ENCODE data around the gene TFPI.
"Not testable (repeated sequence)": the region's sequence is repeated elsewhere in the genome, so short reads cannot be mapped to it uniquely, and the experiment has no call there.

Gene TFPI

DNA sequence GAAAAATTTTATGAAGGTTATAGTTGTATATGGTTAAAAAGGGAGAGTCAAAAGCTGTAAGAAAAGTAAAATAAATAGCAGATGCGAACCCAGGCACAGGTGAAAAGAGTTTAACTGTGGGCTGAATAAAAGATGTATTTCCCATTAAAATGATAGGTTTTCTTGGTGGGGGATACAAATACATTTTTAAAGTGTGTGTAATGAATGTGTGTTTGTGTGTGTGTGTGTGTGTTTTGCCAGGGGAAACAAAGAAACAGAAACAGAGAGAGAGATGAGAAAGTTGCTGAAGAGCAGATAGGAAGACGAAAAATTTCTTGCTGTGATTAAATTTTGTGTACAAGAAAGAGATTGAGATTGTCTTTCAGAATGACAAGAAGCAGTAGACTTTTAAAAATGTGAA, 12.1 kb downstream of the TFPI start:
- CTCF ChIA-PET: no interaction called here
- POLR2A ChIA-PET: no interaction called here
- TF ChIP-seq, protein P1, sequence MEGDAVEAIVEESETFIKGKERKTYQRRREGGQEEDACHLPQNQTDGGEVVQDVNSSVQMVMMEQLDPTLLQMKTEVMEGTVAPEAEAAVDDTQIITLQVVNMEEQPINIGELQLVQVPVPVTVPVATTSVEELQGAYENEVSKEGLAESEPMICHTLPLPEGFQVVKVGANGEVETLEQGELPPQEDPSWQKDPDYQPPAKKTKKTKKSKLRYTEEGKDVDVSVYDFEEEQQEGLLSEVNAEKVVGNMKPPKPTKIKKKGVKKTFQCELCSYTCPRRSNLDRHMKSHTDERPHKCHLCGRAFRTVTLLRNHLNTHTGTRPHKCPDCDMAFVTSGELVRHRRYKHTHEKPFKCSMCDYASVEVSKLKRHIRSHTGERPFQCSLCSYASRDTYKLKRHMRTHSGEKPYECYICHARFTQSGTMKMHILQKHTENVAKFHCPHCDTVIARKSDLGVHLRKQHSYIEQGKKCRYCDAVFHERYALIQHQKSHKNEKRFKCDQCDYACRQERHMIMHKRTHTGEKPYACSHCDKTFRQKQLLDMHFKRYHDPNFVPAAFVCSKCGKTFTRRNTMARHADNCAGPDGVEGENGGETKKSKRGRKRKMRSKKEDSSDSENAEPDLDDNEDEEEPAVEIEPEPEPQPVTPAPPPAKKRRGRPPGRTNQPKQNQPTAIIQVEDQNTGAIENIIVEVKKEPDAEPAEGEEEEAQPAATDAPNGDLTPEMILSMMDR (IDR thresholded peaks at IDR 0.05; ENCODE audit: control extremely low read depth, extremely low read depth, low read depth, missing control alignments): no peak
- DNase-seq (ENCODE audit: extremely low spot score): no peak

DNA sequence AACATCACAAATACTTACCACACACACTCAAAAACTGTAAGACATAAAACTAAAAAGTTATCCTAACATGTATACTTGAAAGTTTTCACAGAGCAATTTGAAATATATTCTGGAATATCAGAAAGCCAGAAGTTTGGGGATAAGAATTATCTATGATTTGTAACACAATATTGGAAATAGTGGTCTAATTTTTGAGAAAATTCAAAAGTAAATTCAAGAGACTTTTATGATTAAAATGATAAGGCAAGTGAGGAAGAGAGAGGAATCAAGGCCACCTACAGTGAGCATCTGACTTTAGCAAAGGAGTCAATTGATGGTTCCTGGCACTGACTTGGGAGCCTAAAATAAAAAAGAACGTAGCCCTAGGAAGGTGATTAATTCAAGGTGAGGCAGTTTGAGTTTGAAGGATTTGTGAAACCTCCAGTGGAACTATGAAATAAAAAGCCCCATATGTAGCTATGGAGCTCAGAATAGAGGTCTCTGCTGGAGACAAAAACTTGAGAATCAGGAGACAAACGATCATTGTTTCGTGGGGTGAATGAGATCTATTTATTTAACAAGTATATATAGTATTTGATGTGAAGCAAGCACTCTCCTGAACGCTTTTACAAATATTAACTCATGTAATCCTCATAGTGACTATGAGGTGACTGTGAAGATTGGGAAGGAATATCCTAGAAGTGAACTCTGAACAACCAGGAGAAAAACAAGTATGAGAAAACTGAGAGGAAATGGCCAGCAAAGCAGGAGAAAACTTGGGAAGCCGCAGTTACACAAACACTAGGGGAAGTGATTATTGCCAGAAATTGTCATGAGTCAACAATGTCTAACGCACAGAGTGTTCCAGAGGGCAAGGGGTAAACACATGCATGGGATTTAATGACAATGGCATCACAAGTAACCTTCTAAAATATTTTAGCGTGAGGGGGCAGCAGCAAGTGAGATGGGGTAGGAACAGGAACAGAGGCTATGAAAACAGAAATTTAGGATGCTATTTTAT, 12.8 kb downstream of the TFPI start:
- ChIA-PET CTCF (interaction anchor here (1.5 to 1.7 kb wide), 2 partner anchors 40 to 42 kb away, joined by 3 to 4 read pairs; no protein-coding TSS in a partner anchor), POLR2A (no interaction called here)
- no peak for DNase-seq (ENCODE audit: extremely low spot score)
- TF ChIP-seq, protein P1 (IDR thresholded peaks at IDR 0.05; ENCODE audit: control extremely low read depth, extremely low read depth, low read depth, missing control alignments): no peak

DNA sequence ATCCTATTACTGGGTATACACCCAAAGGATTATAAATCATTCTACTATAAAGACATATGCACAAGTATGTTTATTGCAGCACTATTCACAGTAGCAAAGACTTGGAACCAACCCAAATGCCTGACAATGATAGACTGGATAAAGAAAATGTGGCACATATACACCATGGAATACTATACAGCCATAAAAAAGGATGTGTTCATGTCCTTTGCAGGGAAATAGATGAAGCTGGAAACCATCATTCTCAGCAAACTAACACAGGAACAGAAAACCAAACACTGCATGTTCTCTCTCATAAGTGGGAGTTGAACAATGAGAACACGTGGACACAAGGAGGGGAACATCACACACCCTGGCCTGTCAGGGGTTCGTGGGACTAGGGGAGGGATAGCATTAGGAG, 16.0 kb downstream of the TFPI start:
- CTCF ChIA-PET; POLR2A ChIA-PET; DNase-seq (ENCODE audit: extremely low spot score): not testable (repeated sequence)

DNA sequence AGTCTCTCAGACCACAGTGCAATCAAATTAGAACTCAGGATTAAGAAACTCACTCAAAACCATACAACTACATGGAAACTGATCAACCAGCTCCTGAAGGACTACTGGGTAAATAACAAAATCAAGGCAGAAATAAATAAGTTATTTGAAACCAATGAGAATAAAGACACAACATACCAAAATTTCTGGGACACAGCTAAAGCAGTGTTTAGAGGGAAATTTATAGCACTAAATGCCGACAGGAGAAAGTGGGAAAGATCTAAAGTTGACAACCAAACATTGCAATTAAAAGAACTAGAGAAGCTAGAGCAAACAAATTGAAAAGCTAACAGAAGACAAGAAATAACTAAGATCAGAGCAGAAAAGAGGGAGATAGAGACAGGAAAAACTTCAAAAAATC, 18.9 kb downstream of the TFPI start:
- CTCF ChIA-PET; POLR2A ChIA-PET; DNase-seq (ENCODE audit: extremely low spot score): not testable (repeated sequence)

DNA sequence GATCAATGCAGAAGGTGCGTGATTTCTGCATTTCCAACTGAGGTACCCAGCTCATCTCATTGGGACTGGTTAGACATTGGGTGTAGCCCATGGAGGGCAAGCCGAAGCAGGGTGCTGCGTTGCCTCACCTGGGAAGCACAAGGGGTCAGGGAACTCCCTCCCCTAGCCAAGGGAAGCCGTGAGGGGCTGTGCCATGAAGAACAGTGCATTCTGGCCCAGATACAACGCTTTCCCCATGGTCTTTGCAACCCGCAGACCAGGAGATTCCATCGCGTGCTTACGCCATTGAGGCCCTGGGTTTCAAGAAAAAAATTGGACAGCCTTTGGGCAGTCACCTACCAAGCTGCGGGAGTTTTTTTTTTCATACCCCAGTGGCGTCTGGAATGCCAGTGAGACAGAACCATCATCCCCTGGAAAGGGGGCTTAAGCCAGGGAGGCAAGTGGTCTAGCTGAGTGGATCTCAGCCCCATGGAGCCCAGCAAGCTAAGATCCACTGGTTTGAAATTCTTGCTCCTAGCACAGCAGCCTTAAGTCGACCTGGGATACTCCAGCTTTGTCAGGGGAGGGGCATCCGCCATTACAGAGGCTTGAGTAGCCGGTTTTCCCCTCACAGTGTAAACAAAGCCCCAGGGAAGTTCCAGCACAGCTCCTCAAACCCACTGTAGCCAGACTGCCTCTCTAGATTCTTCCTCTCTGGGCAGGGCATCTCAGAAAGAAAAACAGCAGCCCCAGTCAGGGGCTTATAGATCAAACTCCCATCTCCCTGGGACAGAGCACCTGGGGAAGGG, 21.7 kb downstream of the TFPI start:
- CTCF ChIA-PET: interaction anchor here (1.6 kb wide), 1 partner anchor 33 kb away, joined by 9 read pairs; no protein-coding TSS in a partner anchor
- TF ChIP-seq, protein P1 (IDR thresholded peaks at IDR 0.05; ENCODE audit: control extremely low read depth, extremely low read depth, low read depth, missing control alignments): no peak
- DNase-seq (ENCODE audit: extremely low spot score): no peak
- POLR2A ChIA-PET: no interaction called here

DNA sequence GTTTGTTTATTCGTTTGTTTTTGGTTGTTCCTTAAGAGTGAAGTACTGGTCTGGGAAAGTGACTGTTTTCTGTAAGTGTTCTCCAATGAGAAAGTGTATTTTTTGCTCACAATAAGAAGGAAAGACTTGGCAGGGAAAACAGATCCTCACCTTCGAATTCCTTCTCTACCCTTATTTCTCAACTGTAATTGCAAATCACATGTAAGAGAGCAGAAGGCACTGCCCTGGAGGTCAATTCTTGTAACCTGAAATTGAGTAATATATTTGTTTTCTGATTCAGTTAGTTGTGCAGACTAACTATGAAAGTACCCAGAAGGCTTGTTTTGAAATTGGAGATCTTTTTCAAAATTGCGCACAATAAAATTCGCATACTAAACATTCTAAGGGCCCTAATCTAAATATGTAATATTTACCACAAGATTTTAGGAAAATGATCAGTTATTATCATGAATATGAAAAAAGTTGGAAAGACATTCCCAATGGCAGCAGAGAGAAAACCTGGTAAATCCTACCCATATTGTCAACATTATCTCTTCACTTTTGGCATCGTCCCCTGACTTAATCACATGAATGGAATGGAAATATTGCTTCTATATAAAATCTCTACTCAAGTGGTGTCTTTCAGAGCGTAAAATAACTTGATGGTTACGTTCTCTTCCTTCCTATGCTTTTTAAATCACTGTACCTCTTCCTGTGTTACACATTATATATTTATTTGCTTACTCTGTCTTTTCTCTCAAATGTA, 24.1 kb downstream of the TFPI start:
- POLR2A ChIA-PET: no interaction called here
- CTCF ChIA-PET: no interaction called here
- DNase-seq (ENCODE audit: extremely low spot score): no peak
- TF ChIP-seq, protein P1 (IDR thresholded peaks at IDR 0.05; ENCODE audit: control extremely low read depth, extremely low read depth, low read depth, missing control alignments): no peak

DNA sequence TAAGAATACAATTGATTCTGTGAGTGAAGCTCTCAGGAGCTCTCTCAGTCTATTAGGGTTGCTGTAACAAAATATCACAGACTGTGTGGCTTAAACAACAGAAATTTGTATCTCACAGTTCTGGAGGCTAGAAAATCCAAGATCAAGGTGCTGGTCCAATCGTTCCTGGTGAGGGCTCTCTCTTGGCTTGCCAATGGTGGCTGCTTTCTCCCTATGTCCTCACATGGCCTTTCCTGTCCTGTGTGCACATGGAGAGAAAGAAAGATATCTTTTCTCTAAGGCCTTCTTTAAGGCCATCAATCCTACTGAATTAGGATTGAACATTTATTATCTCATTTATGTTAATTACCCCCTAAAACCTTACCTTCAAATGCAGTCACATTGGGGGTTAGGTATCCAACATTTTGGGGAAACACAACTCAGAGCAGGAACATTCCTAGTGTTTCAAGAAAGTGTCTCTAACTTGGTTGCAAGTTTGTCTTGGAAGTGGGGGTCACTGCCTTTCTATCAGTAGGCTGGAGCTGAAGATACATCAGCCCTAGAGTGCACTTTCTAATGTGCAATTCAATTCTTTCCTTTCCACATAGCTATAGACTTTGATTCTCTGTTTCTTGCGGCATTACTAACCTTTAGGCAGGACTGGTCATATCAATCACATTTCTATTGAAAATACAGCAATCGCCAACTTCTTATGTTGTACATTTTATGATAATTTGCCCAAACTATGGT, 24.8 kb downstream of the TFPI start:
- TF ChIP-seq, protein P1 (IDR thresholded peaks at IDR 0.05; ENCODE audit: control extremely low read depth, extremely low read depth, low read depth, missing control alignments): no peak
- DNase-seq (ENCODE audit: extremely low spot score): no peak
- ChIA-PET POLR2A (no interaction called here), CTCF (no interaction called here)

Measured in GM10248 (cell line).